Esophagus squamous epithelium (tissue), 4 donors: Measurements from ENCODE around the gene TEF.

Source experiments
- POLR2A ChIP-seq, 4 donors: fragments of 450-650 bp; IDR thresholded peaks; one replicate each; pipeline ENCODE4 v1.6.1; 2017; ENCODE audit warnings: antibody characterized with exemption in 4 of 4, mild to moderate bottlenecking in 4 of 4, moderate library complexity in 3 of 4
- TF ChIP-seq, protein P1 (sequence below), 6 experiments: fragments of 450-650 bp in 4 of 6; fragments of 200-600 bp in 2 of 6; sonication (generic) in 2 of 6; IDR thresholded peaks; one replicate each; pipeline ENCODE4 v1.5.1; 2016 to 2019; ENCODE audit warnings: antibody characterized with exemption in 6 of 6, mild to moderate bottlenecking in 4 of 6, moderate library complexity in 4 of 6

DNA sequence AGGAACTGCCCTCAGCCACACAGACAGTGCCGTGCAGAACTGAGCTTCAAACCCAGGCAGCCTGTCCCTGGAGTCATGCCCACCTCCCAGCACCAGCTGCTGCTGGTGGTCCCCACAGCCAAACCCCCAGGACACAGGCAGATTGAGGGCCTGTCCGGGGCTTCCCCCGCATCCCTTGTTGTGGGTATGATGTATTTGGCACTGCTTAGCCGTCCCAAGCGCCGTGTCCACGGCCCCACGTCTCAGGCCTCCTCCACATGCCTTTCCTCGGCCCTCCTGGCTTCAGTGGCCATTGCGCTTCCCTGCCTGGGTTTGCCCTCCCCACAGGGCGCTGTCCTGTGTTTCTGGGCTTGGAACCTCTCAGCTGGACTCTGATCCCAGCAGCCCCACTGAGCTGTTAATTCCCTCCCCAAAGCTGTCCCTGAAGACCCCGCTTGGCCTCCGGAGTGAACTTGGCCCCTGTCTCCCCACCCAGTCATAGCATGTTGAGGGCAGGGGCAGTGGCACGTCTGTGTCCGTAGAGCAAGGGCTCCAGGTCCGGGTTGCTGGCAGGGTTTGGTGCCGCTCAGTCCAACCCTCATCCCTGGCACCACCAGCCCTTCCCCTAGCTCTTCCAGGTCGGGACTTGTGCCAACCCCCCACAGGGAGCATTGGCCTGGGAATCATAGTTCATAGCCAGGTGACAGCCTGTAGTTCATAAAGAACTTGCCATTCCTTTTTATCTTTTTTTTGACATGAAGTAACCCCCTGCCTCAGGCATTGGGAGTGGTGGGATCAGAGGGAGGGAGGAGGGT, 34.5 kb upstream of the TEF start:
- TF ChIP-seq, protein P1, sequence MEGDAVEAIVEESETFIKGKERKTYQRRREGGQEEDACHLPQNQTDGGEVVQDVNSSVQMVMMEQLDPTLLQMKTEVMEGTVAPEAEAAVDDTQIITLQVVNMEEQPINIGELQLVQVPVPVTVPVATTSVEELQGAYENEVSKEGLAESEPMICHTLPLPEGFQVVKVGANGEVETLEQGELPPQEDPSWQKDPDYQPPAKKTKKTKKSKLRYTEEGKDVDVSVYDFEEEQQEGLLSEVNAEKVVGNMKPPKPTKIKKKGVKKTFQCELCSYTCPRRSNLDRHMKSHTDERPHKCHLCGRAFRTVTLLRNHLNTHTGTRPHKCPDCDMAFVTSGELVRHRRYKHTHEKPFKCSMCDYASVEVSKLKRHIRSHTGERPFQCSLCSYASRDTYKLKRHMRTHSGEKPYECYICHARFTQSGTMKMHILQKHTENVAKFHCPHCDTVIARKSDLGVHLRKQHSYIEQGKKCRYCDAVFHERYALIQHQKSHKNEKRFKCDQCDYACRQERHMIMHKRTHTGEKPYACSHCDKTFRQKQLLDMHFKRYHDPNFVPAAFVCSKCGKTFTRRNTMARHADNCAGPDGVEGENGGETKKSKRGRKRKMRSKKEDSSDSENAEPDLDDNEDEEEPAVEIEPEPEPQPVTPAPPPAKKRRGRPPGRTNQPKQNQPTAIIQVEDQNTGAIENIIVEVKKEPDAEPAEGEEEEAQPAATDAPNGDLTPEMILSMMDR (IDR thresholded peaks at IDR 0.05), result no peak
- no peak for TF ChIP-seq POLR2A (IDR thresholded peaks at IDR 0.05)
